ENCODE measurements around the gene CCDC187. TPM values are rescaled to one million over a fixed set of nuclear protein-coding genes. Genes with fewer than 3 reads are reported as not detected.
"Not testable (repeated sequence)": the region's sequence is repeated elsewhere in the genome, so short reads cannot be mapped to it uniquely, and the experiment has no call there.

CCDC187 gene
- total RNA-seq, 2 experiments from 2014 or later = 0.07 TPM; not detected in 1

DNA sequence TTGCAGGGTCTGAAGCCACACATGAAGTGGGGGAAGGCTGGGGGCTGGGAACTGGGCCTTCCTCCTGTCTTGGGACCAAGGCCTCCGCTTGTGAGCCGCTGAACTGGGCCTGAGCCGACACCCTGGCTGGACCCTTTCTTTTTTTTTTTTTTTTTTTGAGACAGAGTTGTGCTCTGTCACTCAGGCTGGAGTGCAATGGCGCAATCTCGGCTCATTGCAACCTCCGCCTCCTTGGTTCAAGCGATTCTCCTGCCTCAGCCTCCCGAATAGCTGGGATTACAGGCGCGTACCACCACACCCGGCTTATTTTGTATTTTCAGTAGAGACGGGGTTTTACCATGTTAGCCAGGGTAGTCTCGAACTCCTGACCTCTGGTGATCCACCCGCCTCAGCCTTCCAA, 15.3 kb upstream of the CCDC187 start:
- H3K27ac Mint-ChIP-seq; CTCF ChIA-PET; H3K27me3 Mint-ChIP-seq; DNase-seq; H3K4me1 Mint-ChIP-seq (ENCODE audit: low read depth); H3K36me3 Mint-ChIP-seq (ENCODE audit: low read depth); H3K4me3 Mint-ChIP-seq; ATAC-seq: not testable (repeated sequence)
- H3K9me3 Mint-ChIP-seq = peaks cover 21% of the 10 kb centered on the region
- POLR2A ChIA-PET = interaction anchor here (1.5 kb wide), 1 partner anchor 91 kb away, joined by 3 read pairs; the partner anchor contains the start of genes ENTR1 and PMPCA
- intact Hi-C loops (cut with micrococcal nuclease) = loop anchor here (10.0 kb wide), 1 partner anchor 86 kb away; the partner anchor contains the start of gene SNAPC4

DNA sequence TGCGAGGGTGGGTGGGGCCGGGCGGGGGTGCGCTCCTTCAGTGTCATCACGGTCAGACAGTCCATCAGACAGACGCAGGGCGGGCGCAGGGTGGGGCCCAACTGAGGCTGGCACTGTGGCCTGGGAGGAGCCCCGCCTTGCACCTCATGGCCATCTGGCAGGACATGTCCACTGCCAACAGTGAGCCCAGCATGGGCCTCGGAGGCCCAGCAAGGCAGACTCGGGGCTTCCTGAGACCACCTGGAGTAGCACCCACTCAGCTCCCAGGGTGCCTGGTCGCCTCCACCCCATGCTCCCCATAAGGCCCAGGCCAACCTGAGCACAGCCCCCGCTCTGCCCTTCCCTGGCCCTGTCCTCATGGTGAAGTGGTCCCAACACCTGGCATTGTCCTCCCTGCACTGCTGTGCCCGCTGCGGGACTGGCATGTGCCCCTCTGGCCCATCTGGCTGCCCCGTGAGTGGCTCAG, 14.9 kb upstream of the CCDC187 start:
- peaks cover 21% of the 10 kb centered on the region for H3K9me3 Mint-ChIP-seq
- H3K36me3 Mint-ChIP-seq (ENCODE audit: low read depth) = peaks cover 6% of the 10 kb centered on the region
- intact Hi-C loops (cut with micrococcal nuclease) = loop anchor here (10.0 kb wide), 1 partner anchor 86 kb away; the partner anchor contains the start of gene SNAPC4
- no peak for DNase-seq
- peaks cover 2% of the 10 kb centered on the region for H3K27me3 Mint-ChIP-seq
- peaks cover 5% of the 10 kb centered on the region for H3K4me1 Mint-ChIP-seq (ENCODE audit: low read depth)
- ATAC-seq = no peak
- H3K4me3 Mint-ChIP-seq = no peak overlapping the region
- POLR2A ChIA-PET = interaction anchor here (1.5 kb wide), 1 partner anchor 92 kb away, joined by 3 read pairs; the partner anchor contains the start of genes ENTR1 and PMPCA
- CTCF ChIA-PET = no interaction called here
- TF ChIP-seq, protein P1, sequence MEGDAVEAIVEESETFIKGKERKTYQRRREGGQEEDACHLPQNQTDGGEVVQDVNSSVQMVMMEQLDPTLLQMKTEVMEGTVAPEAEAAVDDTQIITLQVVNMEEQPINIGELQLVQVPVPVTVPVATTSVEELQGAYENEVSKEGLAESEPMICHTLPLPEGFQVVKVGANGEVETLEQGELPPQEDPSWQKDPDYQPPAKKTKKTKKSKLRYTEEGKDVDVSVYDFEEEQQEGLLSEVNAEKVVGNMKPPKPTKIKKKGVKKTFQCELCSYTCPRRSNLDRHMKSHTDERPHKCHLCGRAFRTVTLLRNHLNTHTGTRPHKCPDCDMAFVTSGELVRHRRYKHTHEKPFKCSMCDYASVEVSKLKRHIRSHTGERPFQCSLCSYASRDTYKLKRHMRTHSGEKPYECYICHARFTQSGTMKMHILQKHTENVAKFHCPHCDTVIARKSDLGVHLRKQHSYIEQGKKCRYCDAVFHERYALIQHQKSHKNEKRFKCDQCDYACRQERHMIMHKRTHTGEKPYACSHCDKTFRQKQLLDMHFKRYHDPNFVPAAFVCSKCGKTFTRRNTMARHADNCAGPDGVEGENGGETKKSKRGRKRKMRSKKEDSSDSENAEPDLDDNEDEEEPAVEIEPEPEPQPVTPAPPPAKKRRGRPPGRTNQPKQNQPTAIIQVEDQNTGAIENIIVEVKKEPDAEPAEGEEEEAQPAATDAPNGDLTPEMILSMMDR (IDR thresholded peaks at IDR 0.05) = no peak
- H3K27ac Mint-ChIP-seq = no peak overlapping the region

DNA sequence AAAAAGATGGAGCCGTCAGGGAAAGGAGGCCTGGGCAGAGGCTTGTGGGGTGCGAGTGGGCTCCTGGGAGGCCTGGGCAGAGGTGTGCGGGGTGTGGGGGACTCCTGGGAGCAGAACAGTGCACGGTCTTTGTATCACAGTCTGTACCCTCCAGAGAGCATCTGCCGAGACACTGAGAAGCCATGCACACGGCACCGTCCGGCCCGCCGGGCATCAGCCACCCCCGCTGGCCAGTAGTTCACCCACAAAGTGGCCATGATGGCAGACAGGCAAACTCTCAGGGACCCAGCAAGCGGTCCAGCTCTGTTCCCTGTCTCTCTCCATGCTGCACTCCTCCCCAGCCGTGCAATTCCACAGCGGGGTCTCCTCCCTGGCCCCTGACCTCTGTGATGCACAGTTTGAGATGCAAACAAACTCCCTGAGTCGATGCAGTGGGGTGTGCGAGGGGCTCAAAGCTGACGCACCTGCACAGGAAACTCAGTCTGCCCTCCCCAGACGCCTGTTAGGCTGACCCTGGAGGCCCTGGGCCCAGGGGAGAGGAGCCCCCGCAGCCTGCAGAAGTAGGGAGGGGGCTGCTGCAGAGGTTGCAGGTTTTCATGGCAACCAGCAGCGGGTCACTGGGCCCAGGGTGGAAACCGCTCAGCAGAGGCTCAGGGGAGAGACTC, 14.3 kb upstream of the CCDC187 start:
- H3K4me1 Mint-ChIP-seq (ENCODE audit: low read depth) = peaks cover 5% of the 10 kb centered on the region
- H3K27ac Mint-ChIP-seq = no peak overlapping the region
- no peak overlapping the region for H3K4me3 Mint-ChIP-seq
- intact Hi-C loops (cut with micrococcal nuclease) = loop anchor here (10.0 kb wide), 1 partner anchor 87 kb away; the partner anchor contains the start of gene SNAPC4
- CTCF ChIA-PET = no interaction called here
- peaks cover 21% of the 10 kb centered on the region for H3K9me3 Mint-ChIP-seq
- no peak for ATAC-seq
- DNase-seq = no peak
- H3K27me3 Mint-ChIP-seq = peaks cover 2% of the 10 kb centered on the region
- TF ChIP-seq, protein P1 (IDR thresholded peaks at IDR 0.05) = no peak
- POLR2A ChIA-PET = interaction anchor here (1.5 kb wide), 1 partner anchor 92 kb away, joined by 3 read pairs; the partner anchor contains the start of genes ENTR1 and PMPCA
- peaks cover 6% of the 10 kb centered on the region for H3K36me3 Mint-ChIP-seq (ENCODE audit: low read depth)

DNA sequence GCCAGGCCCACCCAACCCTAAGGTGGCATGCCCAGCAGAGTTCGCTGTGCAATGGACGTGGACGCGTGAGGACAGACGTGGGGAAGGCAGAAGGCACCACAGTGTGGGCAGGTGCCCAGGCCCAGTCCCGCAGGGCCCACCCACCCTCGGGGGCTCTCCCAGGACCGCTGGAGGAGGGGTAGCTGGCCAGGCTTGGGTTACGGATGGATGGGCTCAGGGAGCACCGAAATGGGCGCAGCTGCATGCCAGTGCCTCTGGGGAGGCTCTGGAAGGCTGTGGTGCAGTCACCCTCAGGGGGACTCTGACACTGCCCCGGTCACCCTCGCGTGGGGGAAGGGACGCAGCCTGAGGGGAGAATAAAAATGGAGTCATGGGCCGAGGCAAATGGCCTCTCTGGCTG, 13.8 kb upstream of the CCDC187 start:
- intact Hi-C loops (cut with micrococcal nuclease) = loop anchor here (10.0 kb wide), 1 partner anchor 87 kb away; the partner anchor contains the start of gene SNAPC4

DNA sequence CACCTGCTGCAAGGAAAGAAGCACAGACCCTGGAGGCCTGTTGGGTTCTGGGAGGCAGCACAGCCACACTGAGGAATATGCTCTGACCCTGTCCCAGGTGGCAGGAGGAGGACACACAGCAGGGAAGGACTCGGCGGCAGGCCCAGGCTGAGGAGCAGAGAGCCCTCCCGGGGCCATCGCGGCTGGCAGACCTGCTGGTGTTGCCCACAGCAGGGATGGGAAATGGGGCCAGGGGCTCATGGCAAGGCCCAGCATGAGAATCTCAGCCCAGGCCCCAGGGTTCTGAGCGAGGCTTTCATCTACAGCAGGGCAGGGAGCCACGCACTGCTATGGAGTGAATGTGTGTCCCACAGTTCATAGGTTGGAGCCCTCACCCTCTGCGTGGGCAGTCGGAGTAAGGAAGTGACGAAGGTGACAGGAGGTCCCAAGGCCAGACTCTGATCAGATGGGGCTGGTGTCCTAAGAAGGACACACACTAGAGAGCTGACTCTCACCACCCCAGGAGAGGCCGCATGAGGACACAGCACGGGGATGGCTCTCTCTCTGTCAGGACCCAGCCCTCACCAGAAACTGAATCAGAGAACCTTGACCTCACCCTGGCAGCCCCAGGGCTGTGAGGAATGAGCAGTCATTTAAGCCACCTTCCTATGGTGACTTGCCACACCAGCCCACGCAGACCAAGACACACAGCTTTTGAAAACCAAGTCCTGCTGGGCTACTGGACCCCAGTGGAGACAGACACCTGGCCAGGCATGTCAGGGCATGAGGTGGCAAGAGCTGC, 13.2 kb upstream of the CCDC187 start:
- no peak for DNase-seq
- peaks cover 5% of the 10 kb centered on the region for H3K4me1 Mint-ChIP-seq (ENCODE audit: low read depth)
- intact Hi-C loops (cut with micrococcal nuclease) = loop anchor here (10.0 kb wide), 1 partner anchor 88 kb away; the partner anchor contains the start of gene SNAPC4
- H3K4me3 Mint-ChIP-seq = no peak overlapping the region
- H3K27me3 Mint-ChIP-seq = peaks cover 2% of the 10 kb centered on the region
- ATAC-seq = no peak
- peaks cover 21% of the 10 kb centered on the region for H3K9me3 Mint-ChIP-seq
- ChIA-PET POLR2A (no interaction called here), CTCF (no interaction called here)
- no peak overlapping the region for H3K27ac Mint-ChIP-seq
- peaks cover 6% of the 10 kb centered on the region for H3K36me3 Mint-ChIP-seq (ENCODE audit: low read depth)
- TF ChIP-seq, protein P1 (IDR thresholded peaks at IDR 0.05) = no peak

More for the DNA sequence above, 13.8 kb upstream of the CCDC187 start:
- Mint-ChIP-seq H3K36me3 (ENCODE audit: low read depth) (peaks cover 6% of the 10 kb centered on the region), H3K4me3 (no peak overlapping the region), H3K27ac (no peak overlapping the region), H3K27me3 (peaks cover 2% of the 10 kb centered on the region), H3K9me3 (peaks cover 21% of the 10 kb centered on the region), H3K4me1 (ENCODE audit: low read depth) (peaks cover 5% of the 10 kb centered on the region)
- ChIA-PET POLR2A (interaction anchor here (1.5 kb wide), 1 partner anchor 93 kb away, joined by 3 read pairs; the partner anchor contains the start of genes ENTR1 and PMPCA), CTCF (no interaction called here)
- ATAC-seq (no peak), DNase-seq (no peak)
- TF ChIP-seq, protein P1 (IDR thresholded peaks at IDR 0.05) = no peak
